ENCODE measurements around the gene N4BP2L2. TPM values are rescaled to one million over a fixed set of nuclear protein-coding genes. Genes with fewer than 3 reads are reported as not detected.

N4BP2L2 gene
- total and polyA plus RNA-seq, 2 of the 13 experiments (the other 11 are each of a cell fraction or from before 2014, with no cell fraction given): 58.9 to 81.2 TPM

DNA sequence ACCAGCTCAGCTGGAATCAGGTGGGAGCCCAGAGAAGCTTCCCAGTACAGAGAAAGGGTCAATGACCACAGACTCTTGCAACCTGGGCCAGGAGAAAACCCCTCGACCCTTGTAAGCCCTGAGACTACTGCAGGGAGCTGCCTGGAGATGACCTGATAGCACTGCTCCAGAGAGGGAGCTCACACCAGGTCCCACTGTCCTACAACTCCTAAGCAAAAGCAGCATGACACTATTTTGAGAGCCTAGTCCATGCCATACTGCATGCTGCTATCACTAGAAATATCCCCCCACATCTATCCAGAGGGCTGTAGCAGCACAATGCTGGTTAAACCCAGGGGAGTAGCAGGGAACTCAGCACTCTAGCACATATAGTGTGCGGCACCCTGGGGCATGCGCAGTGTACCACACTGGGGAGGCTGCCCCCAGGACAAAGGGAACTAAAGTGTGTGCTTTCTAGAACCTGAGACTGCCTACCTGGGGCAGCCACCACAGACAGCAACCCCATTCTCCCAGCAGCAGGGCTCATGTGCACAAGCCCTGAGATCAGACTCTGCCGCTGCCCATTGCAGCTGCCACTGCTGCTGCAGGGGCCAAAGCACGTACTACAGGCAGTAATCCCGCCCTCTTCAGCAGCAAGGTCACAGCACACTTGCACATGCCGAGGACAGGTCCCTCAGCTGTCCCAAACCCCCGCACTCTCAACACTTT, 83.6 kb downstream of the N4BP2L2 start (continued):
- TF ChIP-seq, protein P1, sequence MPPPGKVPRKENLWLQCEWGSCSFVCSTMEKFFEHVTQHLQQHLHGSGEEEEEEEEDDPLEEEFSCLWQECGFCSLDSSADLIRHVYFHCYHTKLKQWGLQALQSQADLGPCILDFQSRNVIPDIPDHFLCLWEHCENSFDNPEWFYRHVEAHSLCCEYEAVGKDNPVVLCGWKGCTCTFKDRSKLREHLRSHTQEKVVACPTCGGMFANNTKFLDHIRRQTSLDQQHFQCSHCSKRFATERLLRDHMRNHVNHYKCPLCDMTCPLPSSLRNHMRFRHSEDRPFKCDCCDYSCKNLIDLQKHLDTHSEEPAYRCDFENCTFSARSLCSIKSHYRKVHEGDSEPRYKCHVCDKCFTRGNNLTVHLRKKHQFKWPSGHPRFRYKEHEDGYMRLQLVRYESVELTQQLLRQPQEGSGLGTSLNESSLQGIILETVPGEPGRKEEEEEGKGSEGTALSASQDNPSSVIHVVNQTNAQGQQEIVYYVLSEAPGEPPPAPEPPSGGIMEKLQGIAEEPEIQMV (CRISPR knock-in tag; IDR thresholded peaks at IDR 0.05; ENCODE audit: low read depth): no peak
- TF ChIP-seq CEBPG (CRISPR knock-in tag; IDR thresholded peaks at IDR 0.05): peak; percentile 40
- TF ChIP-seq, protein P2, sequence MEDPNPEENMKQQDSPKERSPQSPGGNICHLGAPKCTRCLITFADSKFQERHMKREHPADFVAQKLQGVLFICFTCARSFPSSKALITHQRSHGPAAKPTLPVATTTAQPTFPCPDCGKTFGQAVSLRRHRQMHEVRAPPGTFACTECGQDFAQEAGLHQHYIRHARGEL (CRISPR knock-in tag; IDR thresholded peaks at IDR 0.05): no peak
- TF ChIP-seq ZNF670 (CRISPR knock-in tag; IDR thresholded peaks at IDR 0.05; ENCODE audit: borderline replicate concordance): no peak
- no peak for TF ChIP-seq ARNT (IDR thresholded peaks at IDR 0.05)
- no peak for TF ChIP-seq ZNF558 (CRISPR knock-in tag; IDR thresholded peaks at IDR 0.05; ENCODE audit: borderline replicate concordance)
- no peak for TF ChIP-seq ZSCAN30 (CRISPR knock-in tag; IDR thresholded peaks at IDR 0.05)

DNA sequence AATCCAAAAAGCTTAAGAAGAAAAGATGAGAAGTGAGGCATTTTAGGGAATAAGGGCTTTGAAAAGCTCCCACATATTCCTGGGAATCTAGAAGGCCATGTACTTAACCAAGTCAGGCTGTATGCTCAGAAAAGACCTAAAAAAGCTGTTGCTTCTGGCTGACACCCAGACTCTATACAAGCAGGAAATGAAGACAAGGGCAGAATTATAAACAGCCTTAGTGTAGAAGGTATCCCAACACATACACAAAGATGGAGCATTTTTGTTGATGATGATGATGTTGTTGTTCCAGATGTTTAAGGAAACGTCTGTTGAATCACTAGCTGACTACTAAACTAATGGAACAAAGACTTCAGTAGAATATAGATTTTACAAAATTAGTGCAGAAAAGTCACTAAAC, 84.6 kb downstream of the N4BP2L2 start:
- no peak overlapping the region for H2AFZ ChIP-seq (ENCODE audit: low read length)
- H3K9me3 ChIP-seq (ENCODE audit: low read length): peaks cover 21% of the 10 kb centered on the region
- no peaks in the 10 kb centered on the region for H3K36me3 ChIP-seq (replicated peaks in 1 of 2; ENCODE audit: control insufficient read depth in 1 of 2, insufficient read depth in 2 of 2, low read length in 2 of 2)
- H4K20me1 ChIP-seq (ENCODE audit: insufficient read depth, low read length): no peaks in the 10 kb centered on the region
- peaks cover 44% of the 10 kb centered on the region for H3K4me1 ChIP-seq (ENCODE audit: insufficient read depth, low read length)
- DNase-seq (ENCODE audit: low spot score) (no peak), FAIRE-seq (no peak), ATAC-seq (no peak)
- no peaks in the 10 kb centered on the region for H3K79me2 ChIP-seq (ENCODE audit: insufficient read depth, low read length)
- H3K4me2 ChIP-seq (ENCODE audit: low read depth, low read length): peak overlapping the region; percentile 50
- no TSS peak for BruUV-seq (replicated peaks)
- H3K9ac ChIP-seq (ENCODE audit: insufficient read depth, low read depth, low read length): peak overlapping the region; percentile 52; the same call in 1 of the 2 replicates
- no peaks in the 10 kb centered on the region for H3K27me3 ChIP-seq (ENCODE audit: control insufficient read depth in 1 of 2, insufficient read depth in 2 of 2, low read length in 2 of 2)
- ChIA-PET POLR2A (interaction anchor here (0.6 to 2.3 kb wide), 2 partner anchors 25 to 238 kb away, joined by 3 to 11 read pairs; partner anchors contain the start of gene N4BP2L1), CTCF (ENCODE audit: low intra/inter-chr PET ratio, low total read pairs) (no interaction called here)
- WGBS (ENCODE audit: low lambda C conversion rate): 82% methylated on average over 1 of the region's 1 CpG
- in situ Hi-C loops (cut with HindIII; ENCODE audit: extremely low pct_ligation_motif_present, low pct_unique_long_range_greater_than_20kb): no loop called here
- intact Hi-C loops (cut with micrococcal nuclease; ENCODE audit: unreplicated experiment): no loop called here
- no peak overlapping the region for H3K4me3 ChIP-seq (replicated peaks in 1 of 3; ENCODE audit: insufficient read depth in 1 of 3, low read depth in 2 of 3, low read length in 3 of 3)
- H3K27ac ChIP-seq (ENCODE audit: extremely low read length, insufficient read depth, low read length): peak overlapping the region; percentile 76
- TF ChIP-seq SMAD3 (CRISPR knock-in tag; IDR thresholded peaks at IDR 0.05) (no peak), ZNF556 (CRISPR knock-in tag; IDR thresholded peaks at IDR 0.05; ENCODE audit: borderline replicate concordance) (no peak), ZNF878 (CRISPR knock-in tag; IDR thresholded peaks at IDR 0.05) (no peak), CCAR2 (optimal IDR thresholded peaks at IDR 0.05; ENCODE audit: low read depth, low read length) (no peak), ZNF737 (CRISPR knock-in tag; IDR thresholded peaks at IDR 0.05; ENCODE audit: borderline replicate concordance) (no peak), ZNF124 (CRISPR knock-in tag; IDR thresholded peaks at IDR 0.05) (no peak)
- TF ChIP-seq, protein P3, sequence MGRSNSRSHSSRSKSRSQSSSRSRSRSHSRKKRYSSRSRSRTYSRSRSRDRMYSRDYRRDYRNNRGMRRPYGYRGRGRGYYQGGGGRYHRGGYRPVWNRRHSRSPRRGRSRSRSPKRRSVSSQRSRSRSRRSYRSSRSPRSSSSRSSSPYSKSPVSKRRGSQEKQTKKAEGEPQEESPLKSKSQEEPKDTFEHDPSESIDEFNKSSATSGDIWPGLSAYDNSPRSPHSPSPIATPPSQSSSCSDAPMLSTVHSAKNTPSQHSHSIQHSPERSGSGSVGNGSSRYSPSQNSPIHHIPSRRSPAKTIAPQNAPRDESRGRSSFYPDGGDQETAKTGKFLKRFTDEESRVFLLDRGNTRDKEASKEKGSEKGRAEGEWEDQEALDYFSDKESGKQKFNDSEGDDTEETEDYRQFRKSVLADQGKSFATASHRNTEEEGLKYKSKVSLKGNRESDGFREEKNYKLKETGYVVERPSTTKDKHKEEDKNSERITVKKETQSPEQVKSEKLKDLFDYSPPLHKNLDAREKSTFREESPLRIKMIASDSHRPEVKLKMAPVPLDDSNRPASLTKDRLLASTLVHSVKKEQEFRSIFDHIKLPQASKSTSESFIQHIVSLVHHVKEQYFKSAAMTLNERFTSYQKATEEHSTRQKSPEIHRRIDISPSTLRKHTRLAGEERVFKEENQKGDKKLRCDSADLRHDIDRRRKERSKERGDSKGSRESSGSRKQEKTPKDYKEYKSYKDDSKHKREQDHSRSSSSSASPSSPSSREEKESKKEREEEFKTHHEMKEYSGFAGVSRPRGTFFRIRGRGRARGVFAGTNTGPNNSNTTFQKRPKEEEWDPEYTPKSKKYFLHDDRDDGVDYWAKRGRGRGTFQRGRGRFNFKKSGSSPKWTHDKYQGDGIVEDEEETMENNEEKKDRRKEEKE (IDR thresholded peaks at IDR 0.05): no peak
- TF ChIP-seq, protein P4, sequence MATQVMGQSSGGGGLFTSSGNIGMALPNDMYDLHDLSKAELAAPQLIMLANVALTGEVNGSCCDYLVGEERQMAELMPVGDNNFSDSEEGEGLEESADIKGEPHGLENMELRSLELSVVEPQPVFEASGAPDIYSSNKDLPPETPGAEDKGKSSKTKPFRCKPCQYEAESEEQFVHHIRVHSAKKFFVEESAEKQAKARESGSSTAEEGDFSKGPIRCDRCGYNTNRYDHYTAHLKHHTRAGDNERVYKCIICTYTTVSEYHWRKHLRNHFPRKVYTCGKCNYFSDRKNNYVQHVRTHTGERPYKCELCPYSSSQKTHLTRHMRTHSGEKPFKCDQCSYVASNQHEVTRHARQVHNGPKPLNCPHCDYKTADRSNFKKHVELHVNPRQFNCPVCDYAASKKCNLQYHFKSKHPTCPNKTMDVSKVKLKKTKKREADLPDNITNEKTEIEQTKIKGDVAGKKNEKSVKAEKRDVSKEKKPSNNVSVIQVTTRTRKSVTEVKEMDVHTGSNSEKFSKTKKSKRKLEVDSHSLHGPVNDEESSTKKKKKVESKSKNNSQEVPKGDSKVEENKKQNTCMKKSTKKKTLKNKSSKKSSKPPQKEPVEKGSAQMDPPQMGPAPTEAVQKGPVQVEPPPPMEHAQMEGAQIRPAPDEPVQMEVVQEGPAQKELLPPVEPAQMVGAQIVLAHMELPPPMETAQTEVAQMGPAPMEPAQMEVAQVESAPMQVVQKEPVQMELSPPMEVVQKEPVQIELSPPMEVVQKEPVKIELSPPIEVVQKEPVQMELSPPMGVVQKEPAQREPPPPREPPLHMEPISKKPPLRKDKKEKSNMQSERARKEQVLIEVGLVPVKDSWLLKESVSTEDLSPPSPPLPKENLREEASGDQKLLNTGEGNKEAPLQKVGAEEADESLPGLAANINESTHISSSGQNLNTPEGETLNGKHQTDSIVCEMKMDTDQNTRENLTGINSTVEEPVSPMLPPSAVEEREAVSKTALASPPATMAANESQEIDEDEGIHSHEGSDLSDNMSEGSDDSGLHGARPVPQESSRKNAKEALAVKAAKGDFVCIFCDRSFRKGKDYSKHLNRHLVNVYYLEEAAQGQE (IDR thresholded peaks at IDR 0.05; ENCODE audit: borderline replicate concordance in 1 of 2, low read depth in 1 of 2, low read length in 2 of 2): no peak
